HCT116 (cell line): ENCODE measurements around the gene SKAP1. TPM values are rescaled to one million over a fixed set of nuclear protein-coding genes. Genes with fewer than 3 reads are reported as not detected.

Experiments
- ATAC-seq: fragments of 200-7000 bp; cut with Tn5 transposase; 2 replicates; pipeline ENCODE4 v1.9.1; 2020; ENCODE audit warnings: mild to moderate bottlenecking, moderate library complexity
- BruUV-seq: library from RNA; stranded (reverse); fragments of 400-500 nt; replicated peaks from 2 replicates; lab custom pipeline; 2021; lab: Mats Ljungman, UMichigan
- CTCF ChIA-PET: fragments of 300-600 bp; sonication (Branson Sonifier 250); formaldehyde crosslinking; loops from one replicate; lab custom pipeline; 2021; ENCODE audit warnings: antibody characterized with exemption; lab: Charles Lee
- POLR2A ChIA-PET: fragments of 300-600, 350-600 bp; sonication (Branson Sonifier 250); formaldehyde crosslinking; loops from one replicate; lab custom pipeline; 2021; ENCODE audit warnings: antibody characterized with exemption; lab: Charles Lee
- RAD21 ChIA-PET, 2 experiments: fragments of 300-600 bp; sonication (Branson Sonifier 250); formaldehyde crosslinking; loops; one replicate each; lab custom pipeline; 2023; ENCODE audit warnings: low total read pairs in 2 of 2; ENCODE audit not compliant: uncharacterized antibody in 2 of 2, unreplicated experiment in 2 of 2, low non-redundant PET in 1 of 2; lab: Charles Lee
- DNase-seq: peaks from one replicate; pipeline ENCODE4 v3.0.0-alpha.2; 2010; ENCODE audit warnings: low read depth, low spot score
- H2AFZ ChIP-seq: fragments of 200-600 bp; shearing (Covaris generic), sonication (generic); 2 replicates; pipeline ENCODE4 v1.6.1; 2017; ENCODE audit warnings: low read depth, mixed run types, mixed read lengths, antibody characterized with exemption, low read length; ENCODE audit not compliant: poor library complexity, severe bottlenecking
- H3K27ac ChIP-seq: 2 replicates; pipeline ENCODE4 v1.5.1; 2012; ENCODE audit warnings: low read depth, low read length
- H3K27me3 ChIP-seq: fragments of 200-600 bp; sonication (generic); 2 replicates; pipeline ENCODE4 v1.6.1; 2016; ENCODE audit warnings: mixed run types, low read length, mixed read lengths; ENCODE audit not compliant: insufficient read depth
- H3K36me3 ChIP-seq, 2 experiments: fragments of 200-500 bp in 1 of 2; fragments of 200-600 bp in 1 of 2; sonication (Bioruptor generic) in 1 of 2; sonication (generic) in 1 of 2; 2 replicates each; pipeline versions ENCODE4 v1.5.1 to v1.6.1; 2014 to 2016; ENCODE audit warnings: low read length in 2 of 2, inconsistent platforms in 1 of 2, mixed read lengths in 1 of 2, mixed run types in 1 of 2; ENCODE audit not compliant: insufficient read depth in 2 of 2, control insufficient read depth in 1 of 2
- H3K4me1 ChIP-seq, 2 experiments: fragments of 200-600 bp in 1 of 2; sonication (generic) in 1 of 2; 2 replicates each; pipeline versions ENCODE4 v1.5.1 to v1.6.1; 2012 to 2017; ENCODE audit warnings: low read length in 2 of 2, inconsistent platforms in 1 of 2, mild to moderate bottlenecking in 1 of 2, mixed read lengths in 1 of 2, mixed run types in 1 of 2, moderate library complexity in 1 of 2; ENCODE audit not compliant: insufficient read depth in 2 of 2, control insufficient read depth in 1 of 2
- H3K4me2 ChIP-seq: fragments of 200-600 bp; sonication (generic); 2 replicates; pipeline ENCODE4 v1.6.1; 2017; ENCODE audit warnings: mixed run types, low read length, mixed read lengths
- H3K4me3 ChIP-seq, 2 experiments: fragments of 200-600 bp in 1 of 2; sonication (generic) in 1 of 2; replicated peaks in 1 of 2; 2 replicates each; pipeline ENCODE4 v1.5.1; 2011 to 2016; ENCODE audit warnings: low read length in 2 of 2, control low read depth in 1 of 2, low read depth in 1 of 2, mild to moderate bottlenecking in 1 of 2, mixed read lengths in 1 of 2, mixed run types in 1 of 2
- H3K79me2 ChIP-seq: fragments of 200-600 bp; sonication (generic); 2 replicates; pipeline ENCODE4 v1.6.1; 2017; ENCODE audit warnings: mild to moderate bottlenecking, mixed run types, low read length, moderate library complexity, mixed read lengths; ENCODE audit not compliant: insufficient read depth
- H3K9ac ChIP-seq: fragments of 200-600 bp; sonication (generic); 2 replicates; pipeline ENCODE4 v1.6.1; 2016; ENCODE audit warnings: low read length, mixed read lengths
- H3K9me2 ChIP-seq: fragments of 200-600 bp; sonication (generic), shearing (Covaris generic); 2 replicates; pipeline ENCODE4 v1.6.1; 2017; ENCODE audit warnings: mixed run types, mild to moderate bottlenecking, moderate library complexity; ENCODE audit not compliant: insufficient read depth
- H3K9me3 ChIP-seq, 2 experiments: fragments of 200-500 bp in 1 of 2; fragments of 200-600 bp in 1 of 2; sonication (Bioruptor generic) in 1 of 2; sonication (generic) in 1 of 2; 2 replicates each; pipeline ENCODE4 v1.6.1; 2014 to 2017; ENCODE audit warnings: low read length in 2 of 2, mixed read lengths in 2 of 2, inconsistent platforms in 1 of 2, low read depth in 1 of 2, mild to moderate bottlenecking in 1 of 2, mixed run types in 1 of 2, moderate library complexity in 1 of 2; ENCODE audit not compliant: control insufficient read depth in 1 of 2, insufficient read depth in 1 of 2
- H4K20me1 ChIP-seq: fragments of 200-600 bp; sonication (generic), shearing (Covaris generic); 2 replicates; pipeline ENCODE4 v1.6.1; 2017; ENCODE audit warnings: mixed run types, mild to moderate bottlenecking, moderate library complexity; ENCODE audit not compliant: insufficient read depth
- CBX3 ChIP-seq: IDR thresholded peaks from 2 replicates; pipeline ENCODE4 v1.6.1; 2012; ENCODE audit warnings: low read depth
- EGR1 ChIP-seq: IDR thresholded peaks from 2 replicates; pipeline ENCODE4 v1.6.1; 2012; ENCODE audit warnings: low read depth
- EZH2phosphoT487 ChIP-seq: fragments of 200-600 bp; IDR thresholded peaks from 2 replicates; pipeline ENCODE4 v1.6.1; 2018; ENCODE audit warnings: antibody characterized with exemption, borderline replicate concordance
- RAD21 ChIP-seq: IDR thresholded peaks from 2 replicates; pipeline ENCODE4 v1.6.1; 2012; ENCODE audit warnings: low read depth, mild to moderate bottlenecking
- SIN3A ChIP-seq: IDR thresholded peaks from 2 replicates; pipeline ENCODE4 v1.6.1; 2012; ENCODE audit warnings: low read depth
- SP1 ChIP-seq: IDR thresholded peaks from 2 replicates; pipeline ENCODE4 v1.6.1; 2012; ENCODE audit warnings: low read depth
- TCF7L2 ChIP-seq: IDR thresholded peaks from 2 replicates; pipeline ENCODE4 v1.7.0; 2011; ENCODE audit warnings: borderline replicate concordance, inconsistent platforms; ENCODE audit not compliant: insufficient read depth, insufficient read length; ENCODE audit errors: extremely low read depth
- intact Hi-C: fragments of 100-400 bp; cut with micrococcal nuclease; formaldehyde crosslinking; loops from 2 replicates; pipeline ENCODE4 v1.10.0; 2022
- total RNA-seq: library from RNA; stranded (reverse); gene quantifications from one replicate; pipeline ENCODE4 v1.2.1, GENCODE V29; 2021; ENCODE audit not compliant: unreplicated experiment
- TF ChIP-seq, protein P1 (sequence below), 3 experiments: fragments of 200-600 bp in 1 of 3; sonication (generic) in 1 of 3; IDR thresholded peaks in 2 of 3; conservative IDR thresholded peaks in 1 of 3; 2 replicates each; pipeline ENCODE4 v1.5.1; 2012 to 2017; ENCODE audit warnings: low read depth in 2 of 3, low read length in 2 of 3, antibody characterized with exemption in 1 of 3, borderline replicate concordance in 1 of 3, control low read depth in 1 of 3, mild to moderate bottlenecking in 1 of 3, mixed read lengths in 1 of 3, mixed run types in 1 of 3, moderate library complexity in 1 of 3; ENCODE audit not compliant: insufficient read depth in 1 of 3

Gene SKAP1
- total RNA-seq, 1 experiment from 2014 or later: 12.4 TPM

DNA sequence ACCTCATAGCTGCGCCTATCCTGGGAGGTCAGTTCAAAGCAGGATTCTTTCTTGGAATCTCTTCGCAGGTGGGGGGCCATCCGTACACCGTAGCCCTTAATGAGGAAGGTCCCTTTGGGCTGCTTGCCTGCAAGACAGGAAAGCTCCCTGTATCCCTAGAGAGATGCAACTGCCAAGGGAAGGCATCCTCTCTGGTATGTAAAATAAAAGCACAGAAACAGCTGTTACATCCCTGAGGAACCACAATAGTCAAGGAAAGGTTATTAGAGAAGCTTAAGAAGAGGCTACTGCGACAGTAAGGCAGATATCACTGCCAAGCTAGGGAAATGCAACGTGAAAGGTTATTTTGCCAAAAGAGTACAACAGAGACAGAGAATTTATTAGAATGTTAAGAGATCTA lies 245.3 kb downstream of the SKAP1 start:
- ChIA-PET CTCF (interaction anchor here (1.0 to 1.4 kb wide), 2 partner anchors 11 to 31 kb away, joined by 3 read pairs; no protein-coding TSS in a partner anchor), POLR2A (no interaction called here), RAD21 (no interaction called here)
- no peak for ATAC-seq
- Histone ChIP-seq H4K20me1 (no peaks in the 10 kb centered on the region), H3K4me1 (no peaks in the 10 kb centered on the region), H2AFZ (no peak overlapping the region), H3K36me3 (no peaks in the 10 kb centered on the region), H3K27ac (no peak overlapping the region), H3K79me2 (no peaks in the 10 kb centered on the region), H3K4me3 (no peak overlapping the region), H3K9ac (no peak overlapping the region), H3K4me2 (no peak overlapping the region), H3K9me3 (no peaks in the 10 kb centered on the region), H3K27me3 (no peaks in the 10 kb centered on the region), H3K9me2 (no peaks in the 10 kb centered on the region)
- TF ChIP-seq SP1: no peak
- no peak for TF ChIP-seq EZH2phosphoT487
- TF ChIP-seq CBX3: no peak
- no peak for TF ChIP-seq TCF7L2
- TF ChIP-seq SIN3A: no peak
- TF ChIP-seq, protein P1, sequence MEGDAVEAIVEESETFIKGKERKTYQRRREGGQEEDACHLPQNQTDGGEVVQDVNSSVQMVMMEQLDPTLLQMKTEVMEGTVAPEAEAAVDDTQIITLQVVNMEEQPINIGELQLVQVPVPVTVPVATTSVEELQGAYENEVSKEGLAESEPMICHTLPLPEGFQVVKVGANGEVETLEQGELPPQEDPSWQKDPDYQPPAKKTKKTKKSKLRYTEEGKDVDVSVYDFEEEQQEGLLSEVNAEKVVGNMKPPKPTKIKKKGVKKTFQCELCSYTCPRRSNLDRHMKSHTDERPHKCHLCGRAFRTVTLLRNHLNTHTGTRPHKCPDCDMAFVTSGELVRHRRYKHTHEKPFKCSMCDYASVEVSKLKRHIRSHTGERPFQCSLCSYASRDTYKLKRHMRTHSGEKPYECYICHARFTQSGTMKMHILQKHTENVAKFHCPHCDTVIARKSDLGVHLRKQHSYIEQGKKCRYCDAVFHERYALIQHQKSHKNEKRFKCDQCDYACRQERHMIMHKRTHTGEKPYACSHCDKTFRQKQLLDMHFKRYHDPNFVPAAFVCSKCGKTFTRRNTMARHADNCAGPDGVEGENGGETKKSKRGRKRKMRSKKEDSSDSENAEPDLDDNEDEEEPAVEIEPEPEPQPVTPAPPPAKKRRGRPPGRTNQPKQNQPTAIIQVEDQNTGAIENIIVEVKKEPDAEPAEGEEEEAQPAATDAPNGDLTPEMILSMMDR (IDR thresholded peaks at IDR 0.05 in 2 of 3, conservative IDR thresholded peaks at IDR 0.05 in 1 of 3; ENCODE audit: borderline replicate concordance in 1 of 3, insufficient read depth in 1 of 3, low read depth in 2 of 3, low read length in 2 of 3): no peak
- BruUV-seq: no TSS peak
- intact Hi-C loops: no loop called here
- DNase-seq: no peak

GRCh38 chr17:48181653-48182052 lies 248.4 kb downstream of the SKAP1 start:
- H3K9me2 ChIP-seq: 0 out of 2 replicates have a peak, but pooled peaks cover 2% of the 10 kb centered on the region
- no peaks in the 10 kb centered on the region for H4K20me1 ChIP-seq
- ChIA-PET RAD21 (interaction anchor here in 1 of 2 experiments (1.5 kb wide), 1 partner anchor 33 kb away, joined by 6 read pairs; no protein-coding TSS in a partner anchor), POLR2A (no interaction called here), CTCF (interaction anchor here (0.6 to 2.4 kb wide), 11 partner anchors 9 to 170 kb away, joined by 3 to 12 read pairs (median 4); no protein-coding TSS in a partner anchor)
- no peaks in the 10 kb centered on the region for H3K36me3 ChIP-seq
- no peaks in the 10 kb centered on the region for H3K9me3 ChIP-seq
- no peak overlapping the region for H2AFZ ChIP-seq
- no peak overlapping the region for H3K27ac ChIP-seq
- intact Hi-C loops: loop anchor here (1.0 kb wide), 1 partner anchor 437 kb away; no protein-coding TSS in a partner anchor
- no peak overlapping the region for H3K4me3 ChIP-seq
- peak; percentile 44 for DNase-seq
- no peak overlapping the region for H3K4me2 ChIP-seq
- no peaks in the 10 kb centered on the region for H3K79me2 ChIP-seq
- H3K9ac ChIP-seq: no peak overlapping the region
- TF ChIP-seq EGR1 (no peak), RAD21 (peak; percentile 88)
- TF ChIP-seq, protein P1 (IDR thresholded peaks at IDR 0.05 in 2 of 3, conservative IDR thresholded peaks at IDR 0.05 in 1 of 3; ENCODE audit: borderline replicate concordance in 1 of 3, insufficient read depth in 1 of 3, low read depth in 2 of 3, low read length in 2 of 3): peak; percentile 73 to 86 (median 83); a peak in 5 of 6 replicates
- no peaks in the 10 kb centered on the region for H3K4me1 ChIP-seq
- ATAC-seq: peak; percentile 96
- BruUV-seq: no TSS peak
- no peaks in the 10 kb centered on the region for H3K27me3 ChIP-seq
